Natural killer cell (primary cell): ENCODE measurements around the gene TMEM108. TPM values are rescaled to one million over a fixed set of nuclear protein-coding genes. Genes with fewer than 3 reads are reported as not detected.

Experiments used
- ATAC-seq, 3 donors: fragments of 150-1000 bp in 2 of 3; fragments of 200-7000 bp in 1 of 3; cut with Tn5 transposase; 1 replicate in 1 of 3; 2 replicates in 2 of 3; pipeline ENCODE4 v1.10.0; 2021; ENCODE audit warnings: mild to moderate bottlenecking in 2 of 3, moderate library complexity in 2 of 3
- DNase-seq, 2 donors: peaks; one replicate each; pipeline versions ENCODE4 v3.0.0 to v3.0.0-alpha.2; 2013 to 2021; ENCODE audit warnings: mixed read lengths in 1 of 2
- H3K27ac ChIP-seq: one replicate; pipeline ENCODE4 v1.5.1; 2013; ENCODE audit warnings: mild to moderate bottlenecking, low read length
- H3K27me3 ChIP-seq: one replicate; pipeline ENCODE4 v1.6.1; 2013; ENCODE audit warnings: low read length; ENCODE audit not compliant: control insufficient read depth, insufficient read depth
- H3K36me3 ChIP-seq: one replicate; pipeline ENCODE4 v1.6.1; 2013; ENCODE audit warnings: low read length; ENCODE audit not compliant: control insufficient read depth, insufficient read depth
- H3K4me1 ChIP-seq: one replicate; pipeline ENCODE4 v1.6.1; 2013; ENCODE audit warnings: low read length; ENCODE audit not compliant: control insufficient read depth, insufficient read depth
- H3K4me3 ChIP-seq: one replicate; pipeline ENCODE4 v1.5.1; 2013; ENCODE audit warnings: low read length
- H3K9me3 ChIP-seq: one replicate; pipeline ENCODE4 v1.6.1; 2013; ENCODE audit warnings: low read length; ENCODE audit not compliant: control insufficient read depth, insufficient read depth
- H3K27ac Mint-ChIP-seq, 2 donors: one replicate each; pipeline ENCODE4 v1.8.0; 2022; ENCODE audit warnings: mild to moderate bottlenecking in 2 of 2, mixed read lengths in 2 of 2, moderate library complexity in 1 of 2
- H3K27me3 Mint-ChIP-seq, 2 donors: one replicate each; pipeline ENCODE4 v1.8.0; 2022; ENCODE audit warnings: low read depth in 2 of 2, mixed read lengths in 2 of 2
- H3K36me3 Mint-ChIP-seq: one replicate; pipeline ENCODE4 v1.8.0; 2022; ENCODE audit warnings: mixed read lengths
- H3K4me1 Mint-ChIP-seq, 2 donors: one replicate each; pipeline ENCODE4 v1.8.0; 2022; ENCODE audit warnings: mixed read lengths in 2 of 2
- H3K4me3 Mint-ChIP-seq: one replicate; pipeline ENCODE4 v1.8.0; 2022; ENCODE audit warnings: mild to moderate bottlenecking, moderate library complexity, mixed read lengths
- H3K9me3 Mint-ChIP-seq, 2 donors: one replicate each; pipeline ENCODE4 v1.8.0; 2022; ENCODE audit warnings: mixed read lengths in 2 of 2
- WGBS: methylation state at CpG from one replicate; pipeline ENCODE4 v1.1.7; 2013; ENCODE audit warnings: missing lambda C conversion rate; ENCODE audit not compliant: insufficient coverage; 5-methylcytosine and 5-hydroxymethylcytosine counted together
- intact Hi-C: fragments of 100-400 bp; cut with micrococcal nuclease; formaldehyde crosslinking; loops from one replicate; pipeline ENCODE4 v1.14.2; 2022
- total RNA-seq, 4 donors: library from RNA; stranded (reverse); fragments of 120-200 nt in 1 of 4; gene quantifications; one replicate each; pipeline versions ENCODE4 v1.2.3 to v1.2.4, GENCODE V29; 2013 to 2022
- TF ChIP-seq, protein P1 (sequence below): fragments of 200-600 bp; IDR thresholded peaks from one replicate; pipeline ENCODE4 v1.8.0; 2022; ENCODE audit warnings: antibody characterized with exemption

Gene TMEM108
- total RNA-seq, 3 donors from 2014 or later (not counting 1 experiment from before 2014, with no cell fraction given) = not detected

DNA sequence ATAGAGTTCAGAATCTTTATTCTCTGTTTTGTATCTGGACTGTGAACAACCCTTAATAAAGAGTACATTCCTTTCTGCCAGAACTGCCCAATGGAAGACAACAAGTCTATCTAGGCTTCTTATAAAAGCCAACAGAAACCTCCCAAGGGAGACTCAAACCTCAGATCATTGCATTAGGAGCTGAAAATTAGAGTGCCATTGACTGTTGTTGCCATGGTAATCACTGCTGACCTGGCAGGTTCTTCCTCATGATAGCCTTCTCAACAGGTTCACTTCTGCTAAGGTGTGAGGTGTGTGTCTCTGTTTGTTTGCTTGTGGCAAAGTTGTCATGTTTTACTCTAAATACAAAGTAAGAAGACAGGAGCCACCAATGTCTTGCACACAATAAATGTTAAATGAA, 79.2 kb downstream of the TMEM108 start:
- intact Hi-C loops = no loop called here
- H3K4me3 ChIP-seq = no peak overlapping the region
- H3K36me3 ChIP-seq = no peaks in the 10 kb centered on the region
- H3K9me3 Mint-ChIP-seq = no peaks in the 10 kb centered on the region
- no peaks in the 10 kb centered on the region for H3K4me1 ChIP-seq
- H3K4me1 Mint-ChIP-seq = no peaks in the 10 kb centered on the region
- TF ChIP-seq, protein P1, sequence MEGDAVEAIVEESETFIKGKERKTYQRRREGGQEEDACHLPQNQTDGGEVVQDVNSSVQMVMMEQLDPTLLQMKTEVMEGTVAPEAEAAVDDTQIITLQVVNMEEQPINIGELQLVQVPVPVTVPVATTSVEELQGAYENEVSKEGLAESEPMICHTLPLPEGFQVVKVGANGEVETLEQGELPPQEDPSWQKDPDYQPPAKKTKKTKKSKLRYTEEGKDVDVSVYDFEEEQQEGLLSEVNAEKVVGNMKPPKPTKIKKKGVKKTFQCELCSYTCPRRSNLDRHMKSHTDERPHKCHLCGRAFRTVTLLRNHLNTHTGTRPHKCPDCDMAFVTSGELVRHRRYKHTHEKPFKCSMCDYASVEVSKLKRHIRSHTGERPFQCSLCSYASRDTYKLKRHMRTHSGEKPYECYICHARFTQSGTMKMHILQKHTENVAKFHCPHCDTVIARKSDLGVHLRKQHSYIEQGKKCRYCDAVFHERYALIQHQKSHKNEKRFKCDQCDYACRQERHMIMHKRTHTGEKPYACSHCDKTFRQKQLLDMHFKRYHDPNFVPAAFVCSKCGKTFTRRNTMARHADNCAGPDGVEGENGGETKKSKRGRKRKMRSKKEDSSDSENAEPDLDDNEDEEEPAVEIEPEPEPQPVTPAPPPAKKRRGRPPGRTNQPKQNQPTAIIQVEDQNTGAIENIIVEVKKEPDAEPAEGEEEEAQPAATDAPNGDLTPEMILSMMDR = no peak
- no peaks in the 10 kb centered on the region for H3K9me3 ChIP-seq
- H3K4me3 Mint-ChIP-seq = no peak overlapping the region
- H3K27me3 Mint-ChIP-seq = no peaks in the 10 kb centered on the region
- no peaks in the 10 kb centered on the region for H3K27me3 ChIP-seq
- H3K27ac Mint-ChIP-seq = no peak overlapping the region
- no peak for ATAC-seq
- H3K36me3 Mint-ChIP-seq = no peaks in the 10 kb centered on the region
- no peak for DNase-seq
- no peak overlapping the region for H3K27ac ChIP-seq

DNA sequence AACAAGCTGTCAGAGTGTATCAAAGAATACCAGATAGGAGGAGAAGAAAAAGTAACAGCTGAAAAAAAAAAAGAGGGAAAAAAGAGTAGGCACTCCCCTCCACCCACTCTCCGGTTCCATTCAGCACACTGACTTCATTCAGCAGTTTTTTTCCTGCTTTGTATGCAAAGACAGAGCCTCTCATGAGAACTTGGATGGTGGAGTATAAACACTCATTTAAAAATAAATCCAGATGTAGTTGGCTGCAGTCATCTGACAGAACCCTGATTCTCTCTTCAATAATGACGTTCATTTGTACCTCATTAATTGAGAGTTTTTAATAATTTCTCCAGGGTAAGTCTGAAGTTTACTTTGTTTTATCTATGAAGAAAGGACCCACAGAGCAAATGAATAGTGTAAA, 81.0 kb downstream of the TMEM108 start:
- Mint-ChIP-seq H3K27ac (no peak overlapping the region), H3K9me3 (no peaks in the 10 kb centered on the region), H3K4me1 (no peaks in the 10 kb centered on the region), H3K27me3 (no peaks in the 10 kb centered on the region), H3K4me3 (no peak overlapping the region), H3K36me3 (no peaks in the 10 kb centered on the region)
- Histone ChIP-seq H3K4me1 (no peaks in the 10 kb centered on the region), H3K27me3 (no peaks in the 10 kb centered on the region), H3K4me3 (no peak overlapping the region), H3K27ac (no peak overlapping the region), H3K9me3 (no peaks in the 10 kb centered on the region), H3K36me3 (no peaks in the 10 kb centered on the region)
- DNase-seq (no peak), ATAC-seq (no peak)
- intact Hi-C loops = no loop called here
- 100% methylated on average over 1 of the region's 2 CpGs for WGBS
- TF ChIP-seq, protein P1 = no peak

DNA sequence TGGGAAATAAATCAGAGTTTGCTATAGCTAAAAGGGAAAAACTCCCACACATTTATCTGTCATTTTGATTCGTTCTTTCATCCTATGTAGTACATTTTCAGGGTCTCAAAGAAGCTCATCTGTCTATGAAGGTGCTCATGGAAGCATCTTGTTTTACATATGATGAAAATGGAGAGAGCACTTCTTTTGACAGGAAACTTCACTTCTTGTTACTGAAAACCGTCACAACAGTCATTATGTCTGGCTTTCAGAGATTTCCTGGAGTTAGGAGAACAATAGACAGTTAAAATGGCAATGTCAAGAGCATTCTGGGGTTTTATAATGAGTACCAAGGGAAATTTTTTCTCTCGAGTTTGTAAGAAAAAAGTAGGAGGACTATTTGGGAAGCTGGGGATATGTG, 83.3 kb downstream of the TMEM108 start:
- Histone ChIP-seq H3K27me3 (no peaks in the 10 kb centered on the region), H3K27ac (no peak overlapping the region), H3K36me3 (no peaks in the 10 kb centered on the region), H3K4me3 (no peak overlapping the region), H3K4me1 (no peaks in the 10 kb centered on the region), H3K9me3 (no peaks in the 10 kb centered on the region)
- Mint-ChIP-seq H3K4me1 (no peaks in the 10 kb centered on the region), H3K9me3 (no peaks in the 10 kb centered on the region), H3K27me3 (no peaks in the 10 kb centered on the region), H3K27ac (no peak overlapping the region), H3K36me3 (no peaks in the 10 kb centered on the region), H3K4me3 (no peak overlapping the region)
- TF ChIP-seq, protein P1 = no peak
- intact Hi-C loops = no loop called here
- ATAC-seq (no peak), DNase-seq (no peak)
- WGBS = 75% methylated on average over 3 of the region's 3 CpGs

DNA sequence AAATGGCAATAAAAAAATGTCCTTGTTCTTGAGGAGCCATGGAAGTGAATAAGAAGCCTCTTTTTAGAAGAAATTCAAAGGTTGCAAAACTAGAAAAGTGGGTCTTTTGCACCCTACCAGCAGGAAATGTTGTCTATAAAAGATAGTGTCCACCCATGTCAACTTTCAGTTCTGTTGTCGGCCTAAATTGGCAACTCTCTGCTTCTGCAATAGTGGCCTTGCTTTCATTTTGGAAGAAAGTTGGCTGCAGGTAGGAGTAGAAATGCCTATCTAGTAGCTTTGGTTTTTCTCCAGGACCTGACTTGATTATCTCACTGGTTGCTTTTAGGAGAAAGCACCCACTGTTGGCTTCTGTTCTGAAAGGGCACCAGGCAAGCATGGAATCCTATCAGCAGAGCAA, 85.4 kb downstream of the TMEM108 start:
- Histone ChIP-seq H3K9me3 (no peaks in the 10 kb centered on the region), H3K36me3 (no peaks in the 10 kb centered on the region), H3K27me3 (no peaks in the 10 kb centered on the region), H3K4me3 (no peak overlapping the region), H3K4me1 (no peaks in the 10 kb centered on the region), H3K27ac (no peak overlapping the region)
- intact Hi-C loops = no loop called here
- Mint-ChIP-seq H3K4me1 (no peaks in the 10 kb centered on the region), H3K4me3 (no peak overlapping the region), H3K27ac (no peak overlapping the region), H3K27me3 (no peaks in the 10 kb centered on the region), H3K9me3 (peaks cover 0 to 2% of the 10 kb centered on the region in 2 donors), H3K36me3 (no peaks in the 10 kb centered on the region)
- no peak for ATAC-seq
- TF ChIP-seq, protein P1 = no peak
- 92% methylated on average over 1 of the region's 1 CpG for WGBS
- no peak for DNase-seq
